GM12801 (cell line): ENCODE data around the gene CAMP.

Source experiments
- TF ChIP-seq, protein P1 (sequence below): IDR thresholded peaks from one replicate; pipeline ENCODE4 v1.5.1; 2011; ENCODE audit warnings: control low read depth; ENCODE audit not compliant: insufficient read length; ENCODE audit errors: extremely low read depth

CAMP gene

DNA sequence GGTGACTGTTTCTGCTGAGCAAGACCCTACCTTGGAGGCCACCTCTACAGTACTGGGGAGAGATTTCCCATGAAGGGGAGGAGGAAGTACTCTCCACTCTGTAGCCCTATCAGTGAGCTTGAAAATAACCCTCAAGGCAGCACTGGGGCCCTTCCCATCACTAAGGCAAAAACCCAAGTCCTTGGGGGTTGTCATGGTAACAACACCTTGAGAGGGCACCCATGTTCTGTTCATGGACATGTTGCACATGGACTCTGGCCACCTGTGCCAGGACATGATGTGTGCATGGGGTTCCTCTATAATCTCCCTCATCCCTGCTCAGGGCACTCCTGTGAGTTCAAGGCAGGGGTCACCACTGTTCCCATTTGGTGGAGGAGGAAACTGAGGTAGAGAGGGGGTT is 24.2 kb upstream of the CAMP start:
- TF ChIP-seq, protein P1, sequence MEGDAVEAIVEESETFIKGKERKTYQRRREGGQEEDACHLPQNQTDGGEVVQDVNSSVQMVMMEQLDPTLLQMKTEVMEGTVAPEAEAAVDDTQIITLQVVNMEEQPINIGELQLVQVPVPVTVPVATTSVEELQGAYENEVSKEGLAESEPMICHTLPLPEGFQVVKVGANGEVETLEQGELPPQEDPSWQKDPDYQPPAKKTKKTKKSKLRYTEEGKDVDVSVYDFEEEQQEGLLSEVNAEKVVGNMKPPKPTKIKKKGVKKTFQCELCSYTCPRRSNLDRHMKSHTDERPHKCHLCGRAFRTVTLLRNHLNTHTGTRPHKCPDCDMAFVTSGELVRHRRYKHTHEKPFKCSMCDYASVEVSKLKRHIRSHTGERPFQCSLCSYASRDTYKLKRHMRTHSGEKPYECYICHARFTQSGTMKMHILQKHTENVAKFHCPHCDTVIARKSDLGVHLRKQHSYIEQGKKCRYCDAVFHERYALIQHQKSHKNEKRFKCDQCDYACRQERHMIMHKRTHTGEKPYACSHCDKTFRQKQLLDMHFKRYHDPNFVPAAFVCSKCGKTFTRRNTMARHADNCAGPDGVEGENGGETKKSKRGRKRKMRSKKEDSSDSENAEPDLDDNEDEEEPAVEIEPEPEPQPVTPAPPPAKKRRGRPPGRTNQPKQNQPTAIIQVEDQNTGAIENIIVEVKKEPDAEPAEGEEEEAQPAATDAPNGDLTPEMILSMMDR: no peak

DNA sequence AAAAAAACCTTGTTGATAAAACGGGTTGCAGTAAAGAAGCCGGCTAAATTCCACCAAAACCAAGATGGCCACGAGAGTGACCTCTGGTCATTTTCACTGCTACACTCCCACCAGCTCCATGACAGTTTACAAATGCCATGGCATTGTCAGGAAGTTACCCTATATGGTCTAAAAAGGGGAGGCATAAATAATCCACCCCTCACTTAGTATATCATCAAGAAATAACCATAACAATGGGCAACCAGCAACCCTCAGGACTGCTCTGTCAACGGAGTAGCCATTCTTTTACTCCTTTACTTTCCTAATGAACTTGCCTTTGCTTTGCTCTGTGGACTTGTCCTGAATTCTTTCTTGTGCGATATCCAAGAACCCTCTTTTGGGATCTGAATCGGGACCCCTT is 20.7 kb upstream of the CAMP start:
- TF ChIP-seq, protein P1: no peak

DNA sequence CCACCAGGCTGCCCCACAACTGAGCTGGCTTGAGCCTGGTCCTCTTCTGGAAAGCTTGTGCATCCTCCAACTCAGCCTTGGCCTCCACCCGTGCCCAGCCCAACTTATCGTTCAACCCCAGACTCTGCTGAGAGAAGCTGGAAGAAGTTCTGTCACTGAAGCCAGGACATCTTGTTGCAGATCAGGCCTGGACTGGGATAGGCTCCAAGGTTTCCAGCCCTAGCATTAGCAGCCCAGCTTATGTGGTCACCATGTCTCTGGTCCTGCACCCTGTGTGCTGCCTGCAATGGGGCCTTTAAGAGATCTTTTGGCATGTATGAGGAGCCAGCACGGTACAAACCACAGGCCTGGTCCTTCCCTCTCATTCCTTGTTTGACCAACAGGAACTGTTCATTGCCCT is 15.2 kb upstream of the CAMP start:
- TF ChIP-seq, protein P1: no peak

DNA sequence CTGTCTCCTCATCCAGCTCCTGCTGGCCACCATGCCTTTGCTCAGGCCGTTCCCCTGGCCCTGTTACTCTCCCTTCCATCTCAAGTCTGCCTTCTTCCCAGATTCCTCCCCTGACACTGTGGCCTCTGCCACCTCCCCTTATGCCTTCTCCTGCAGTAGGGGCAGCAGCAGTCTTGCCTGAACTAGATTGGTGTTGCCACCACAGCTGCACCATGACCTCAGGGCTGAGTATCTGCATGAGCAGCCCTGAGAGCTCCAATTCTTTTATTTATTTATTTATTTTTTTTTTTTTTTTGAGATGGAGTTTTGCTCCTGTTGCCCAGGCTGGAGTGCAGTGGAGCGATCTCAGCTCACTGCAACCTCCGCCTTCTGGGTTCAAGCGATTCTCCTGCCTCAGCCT is 13.8 kb upstream of the CAMP start:
- TF ChIP-seq, protein P1: no peak

DNA sequence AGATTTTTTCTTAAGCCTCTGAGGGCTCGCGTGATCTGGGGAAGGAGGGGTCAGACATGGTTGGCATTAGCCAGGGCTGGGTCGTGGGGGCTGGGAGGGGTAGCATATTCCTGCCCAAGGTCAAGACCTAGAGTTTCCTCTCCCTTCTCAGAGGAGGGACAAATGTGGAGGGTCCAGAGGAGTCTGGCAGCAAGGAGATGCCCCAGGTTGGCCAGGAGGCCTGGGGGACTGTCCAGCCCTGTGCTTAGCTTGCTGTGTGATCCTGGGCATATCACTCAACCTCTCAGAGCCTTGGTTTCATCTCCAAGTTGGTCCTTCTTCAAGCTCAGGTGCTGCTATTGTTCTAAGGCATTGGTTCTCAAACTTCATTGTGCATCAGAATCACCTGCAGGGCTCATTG is 9.1 kb upstream of the CAMP start:
- TF ChIP-seq, protein P1: no peak

DNA sequence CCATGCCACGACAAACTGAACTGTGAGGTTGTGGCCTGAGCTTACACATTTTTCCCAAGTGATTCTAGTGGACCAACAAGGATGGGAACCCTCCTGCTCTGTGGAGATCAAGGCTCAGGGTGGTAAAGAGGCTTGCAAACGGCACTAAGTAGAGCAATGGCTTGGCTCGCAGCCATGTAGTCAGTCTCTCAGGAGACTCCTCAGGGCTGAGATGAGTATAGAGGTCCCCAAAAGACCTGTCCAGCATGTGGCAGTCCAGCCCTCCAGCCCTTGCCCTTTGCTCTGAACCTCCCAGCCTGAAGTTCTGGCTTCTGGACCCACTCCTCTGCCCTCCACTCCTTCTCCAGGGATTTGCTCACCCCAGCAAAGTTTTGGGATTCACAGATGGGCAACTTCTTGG is 8.3 kb upstream of the CAMP start:
- TF ChIP-seq, protein P1: no peak

DNA sequence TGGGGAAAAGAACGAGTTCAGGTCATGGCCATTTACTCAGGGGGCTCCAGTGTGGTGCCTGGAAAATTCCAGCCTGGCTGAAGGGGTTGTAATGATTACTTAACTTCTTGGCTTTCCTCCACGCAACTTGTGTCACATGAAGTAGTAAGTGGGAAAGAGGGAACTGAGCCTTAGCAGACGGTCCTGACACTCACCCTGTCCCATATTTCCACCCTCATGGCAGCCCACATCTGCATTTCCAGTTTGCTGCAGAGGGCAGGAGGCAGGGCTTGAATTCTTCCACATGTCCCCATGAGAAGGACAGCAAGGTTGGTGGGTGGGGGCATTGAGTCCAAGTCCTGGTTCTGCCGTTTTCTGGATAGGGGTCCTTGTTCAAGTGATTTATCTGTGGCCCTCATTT is 7.8 kb upstream of the CAMP start:
- TF ChIP-seq, protein P1: no peak

DNA sequence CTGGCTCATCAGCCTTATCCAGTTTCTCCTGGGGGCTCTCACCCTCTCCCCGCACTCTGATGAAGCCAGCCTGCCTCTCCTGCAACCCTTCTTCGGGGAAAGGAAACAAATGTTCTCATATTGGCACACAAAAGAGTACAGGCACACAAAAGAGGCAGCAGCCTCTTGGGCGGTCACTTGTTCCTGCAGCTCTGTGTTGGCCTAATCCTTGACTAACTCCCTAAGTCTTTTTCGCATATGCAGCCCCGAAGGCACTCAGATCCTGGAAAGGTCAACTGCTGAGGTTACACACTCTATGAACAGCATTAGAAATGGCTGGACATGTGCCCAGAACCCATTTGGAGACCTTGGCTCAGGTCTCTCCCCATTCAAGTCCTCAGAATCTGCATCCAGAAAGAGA is 7.4 kb upstream of the CAMP start:
- TF ChIP-seq, protein P1: no peak
